Ovary (tissue), 3 donors: ENCODE data around the gene PSME2.

Source experiments
- EP300 ChIP-seq: sonication (generic); formaldehyde crosslinking; IDR thresholded peaks from one replicate; pipeline ENCODE4 v1.6.1; 2017; ENCODE audit warnings: antibody characterized with exemption
- POLR2A ChIP-seq: fragments of 450-650 bp; IDR thresholded peaks from one replicate; pipeline ENCODE4 v1.6.1; 2017; ENCODE audit warnings: antibody characterized with exemption, mild to moderate bottlenecking, moderate library complexity
- TF ChIP-seq, protein P1 (sequence below), 3 donors: fragments of 450-650 bp in 2 of 3; fragments of 200-600 bp in 1 of 3; IDR thresholded peaks; one replicate each; pipeline versions ENCODE4 v1.5.1 to v1.8.0; 2016 to 2022; ENCODE audit warnings: antibody characterized with exemption in 3 of 3, mild to moderate bottlenecking in 1 of 3
- donor health status: DM: no; HTN: no; CAD: no.

DNA sequence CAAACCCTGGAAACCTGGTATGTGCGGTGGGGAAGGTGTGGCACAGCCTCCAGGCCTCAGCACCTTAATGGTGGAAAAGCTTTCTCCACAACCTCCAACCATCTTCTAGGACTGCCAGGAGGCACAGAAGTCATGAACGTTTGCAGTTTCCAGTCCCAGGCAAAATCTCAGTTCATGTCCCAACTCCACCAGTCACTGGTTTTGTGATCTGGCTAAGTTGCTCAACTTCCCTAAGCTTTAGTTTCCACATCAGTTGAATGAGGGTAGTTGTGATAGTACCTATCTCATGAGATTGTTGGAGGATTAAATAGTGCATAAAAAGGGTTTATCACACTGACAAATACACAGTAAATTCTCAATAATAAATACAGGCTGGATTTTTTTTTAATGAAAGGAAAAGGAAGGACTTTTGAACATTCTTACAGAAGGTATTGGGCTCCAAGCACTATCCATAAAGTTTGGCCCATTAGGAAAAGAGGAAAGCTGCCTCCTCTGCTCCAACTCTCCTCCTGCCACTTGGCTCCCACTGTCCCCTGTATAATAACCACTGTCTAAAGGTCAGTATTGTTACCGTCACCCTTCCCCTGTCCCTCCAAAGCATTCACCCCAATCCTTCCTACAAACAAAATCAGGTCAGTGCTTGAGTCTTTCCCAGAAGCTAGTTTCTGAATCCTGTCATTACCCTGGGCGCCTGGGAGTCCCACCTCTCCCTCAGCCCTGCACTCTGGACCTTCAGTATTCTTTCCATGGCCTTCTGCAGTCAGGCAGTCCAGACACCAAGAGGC, 46.0 kb downstream of the PSME2 start:
- no peak for TF ChIP-seq POLR2A
- TF ChIP-seq, protein P1, sequence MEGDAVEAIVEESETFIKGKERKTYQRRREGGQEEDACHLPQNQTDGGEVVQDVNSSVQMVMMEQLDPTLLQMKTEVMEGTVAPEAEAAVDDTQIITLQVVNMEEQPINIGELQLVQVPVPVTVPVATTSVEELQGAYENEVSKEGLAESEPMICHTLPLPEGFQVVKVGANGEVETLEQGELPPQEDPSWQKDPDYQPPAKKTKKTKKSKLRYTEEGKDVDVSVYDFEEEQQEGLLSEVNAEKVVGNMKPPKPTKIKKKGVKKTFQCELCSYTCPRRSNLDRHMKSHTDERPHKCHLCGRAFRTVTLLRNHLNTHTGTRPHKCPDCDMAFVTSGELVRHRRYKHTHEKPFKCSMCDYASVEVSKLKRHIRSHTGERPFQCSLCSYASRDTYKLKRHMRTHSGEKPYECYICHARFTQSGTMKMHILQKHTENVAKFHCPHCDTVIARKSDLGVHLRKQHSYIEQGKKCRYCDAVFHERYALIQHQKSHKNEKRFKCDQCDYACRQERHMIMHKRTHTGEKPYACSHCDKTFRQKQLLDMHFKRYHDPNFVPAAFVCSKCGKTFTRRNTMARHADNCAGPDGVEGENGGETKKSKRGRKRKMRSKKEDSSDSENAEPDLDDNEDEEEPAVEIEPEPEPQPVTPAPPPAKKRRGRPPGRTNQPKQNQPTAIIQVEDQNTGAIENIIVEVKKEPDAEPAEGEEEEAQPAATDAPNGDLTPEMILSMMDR (IDR thresholded peaks at IDR 0.05), result no peak
- no peak for TF ChIP-seq EP300
